MCF 10A (cell line): ENCODE measurements around the gene TCF23. TPM values are rescaled to one million over a fixed set of nuclear protein-coding genes. Genes with fewer than 3 reads are reported as not detected.
A peak's percentile ranks its signal among the peaks of the same experiment; 100 is the strongest.

Source experiments
- BruUV-seq: library from RNA; stranded (reverse); fragments of 400-500 nt; replicated peaks from 2 replicates; lab custom pipeline; 2021; lab: Mats Ljungman, UMichigan
- CTCF ChIA-PET: fragments of 300-600 bp; sonication (Branson Sonifier 250); formaldehyde crosslinking; extraction: SDS; loops from one replicate; lab custom pipeline; 2021; ENCODE audit warnings: antibody characterized with exemption, inconsistent platforms; lab: Yijun Ruan, JAX
- POLR2A ChIA-PET: fragments of 300-600, 350-650 bp; sonication (Branson Sonifier 250); formaldehyde crosslinking; extraction: SDS; loops from one replicate; lab custom pipeline; 2020; ENCODE audit warnings: antibody characterized with exemption, inconsistent platforms; lab: Yijun Ruan, JAX
- DNase-seq: peaks from one replicate; pipeline ENCODE4 v3.0.0-alpha.2; 2018; ENCODE audit not compliant: unreplicated experiment
- H3K27ac Mint-ChIP-seq: one replicate; pipeline ENCODE4 v1.8.0; 2022; ENCODE audit warnings: mild to moderate bottlenecking, low read depth, mixed read lengths; ENCODE audit not compliant: unreplicated experiment
- H3K27me3 Mint-ChIP-seq: one replicate; pipeline ENCODE4 v1.8.0; 2022; ENCODE audit warnings: mixed read lengths; ENCODE audit not compliant: insufficient read depth, unreplicated experiment
- H3K36me3 Mint-ChIP-seq: one replicate; pipeline ENCODE4 v1.8.0; 2022; ENCODE audit warnings: mild to moderate bottlenecking, moderate library complexity, mixed read lengths; ENCODE audit not compliant: insufficient read depth, unreplicated experiment
- H3K4me1 Mint-ChIP-seq: one replicate; pipeline ENCODE4 v1.8.0; 2022; ENCODE audit warnings: mixed read lengths; ENCODE audit not compliant: insufficient read depth, unreplicated experiment
- H3K4me3 Mint-ChIP-seq: one replicate; pipeline ENCODE4 v1.8.0; 2022; ENCODE audit warnings: mild to moderate bottlenecking, moderate library complexity, mixed read lengths; ENCODE audit not compliant: unreplicated experiment
- H3K9me3 Mint-ChIP-seq: one replicate; pipeline ENCODE4 v1.8.0; 2022; ENCODE audit warnings: mixed read lengths; ENCODE audit not compliant: unreplicated experiment
- intact Hi-C: fragments of 100-400 bp; cut with micrococcal nuclease; formaldehyde crosslinking; loops from 2 replicates; pipeline ENCODE4 v1.14.1; 2022
- total RNA-seq: library from RNA; stranded (reverse); gene quantifications from 2 replicates; pipeline ENCODE4 v1.2.3, GENCODE V29; 2022
- TF ChIP-seq, protein P1 (sequence below): fragments of 200-600 bp; IDR thresholded peaks from one replicate; pipeline ENCODE4 v1.8.0; 2022; ENCODE audit warnings: antibody characterized with exemption, mild to moderate bottlenecking; ENCODE audit not compliant: unreplicated experiment

The TCF23 gene
- total RNA-seq, 1 experiment from 2014 or later = not detected

DNA sequence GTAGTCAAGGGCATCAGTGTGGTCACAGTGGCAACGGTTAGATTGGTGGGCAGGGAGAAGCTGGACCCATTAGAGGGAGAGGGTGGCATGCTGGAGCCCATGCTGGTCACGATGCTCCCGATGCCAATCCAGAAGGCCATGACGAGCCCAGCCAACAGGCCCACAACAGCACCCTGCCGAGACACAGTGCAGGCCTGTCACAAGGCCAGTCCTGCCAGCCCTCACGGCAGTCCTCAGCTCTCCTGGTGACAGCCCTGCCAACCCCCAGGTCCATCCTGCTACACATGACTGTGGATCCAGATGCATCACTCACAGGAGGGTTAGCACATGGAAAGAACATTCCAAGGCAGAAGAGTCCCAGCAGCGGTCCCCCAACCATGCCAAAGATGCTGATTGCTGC lies 52.9 kb downstream of the TCF23 start:
- TF ChIP-seq, protein P1, sequence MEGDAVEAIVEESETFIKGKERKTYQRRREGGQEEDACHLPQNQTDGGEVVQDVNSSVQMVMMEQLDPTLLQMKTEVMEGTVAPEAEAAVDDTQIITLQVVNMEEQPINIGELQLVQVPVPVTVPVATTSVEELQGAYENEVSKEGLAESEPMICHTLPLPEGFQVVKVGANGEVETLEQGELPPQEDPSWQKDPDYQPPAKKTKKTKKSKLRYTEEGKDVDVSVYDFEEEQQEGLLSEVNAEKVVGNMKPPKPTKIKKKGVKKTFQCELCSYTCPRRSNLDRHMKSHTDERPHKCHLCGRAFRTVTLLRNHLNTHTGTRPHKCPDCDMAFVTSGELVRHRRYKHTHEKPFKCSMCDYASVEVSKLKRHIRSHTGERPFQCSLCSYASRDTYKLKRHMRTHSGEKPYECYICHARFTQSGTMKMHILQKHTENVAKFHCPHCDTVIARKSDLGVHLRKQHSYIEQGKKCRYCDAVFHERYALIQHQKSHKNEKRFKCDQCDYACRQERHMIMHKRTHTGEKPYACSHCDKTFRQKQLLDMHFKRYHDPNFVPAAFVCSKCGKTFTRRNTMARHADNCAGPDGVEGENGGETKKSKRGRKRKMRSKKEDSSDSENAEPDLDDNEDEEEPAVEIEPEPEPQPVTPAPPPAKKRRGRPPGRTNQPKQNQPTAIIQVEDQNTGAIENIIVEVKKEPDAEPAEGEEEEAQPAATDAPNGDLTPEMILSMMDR = no peak
- Mint-ChIP-seq H3K9me3 (no peaks in the 10 kb centered on the region), H3K27ac (no peak overlapping the region), H3K27me3 (no peaks in the 10 kb centered on the region), H3K4me3 (no peak overlapping the region), H3K36me3 (peaks cover 52% of the 10 kb centered on the region), H3K4me1 (no peaks in the 10 kb centered on the region)
- BruUV-seq = no TSS peak
- ChIA-PET POLR2A (no interaction called here), CTCF (interaction anchor here (1.0 to 2.1 kb wide), 2 partner anchors 10 to 78 kb away, joined by 3 to 5 read pairs; partner anchors contain the start of genes ATRAID and SLC5A6)
- intact Hi-C loops = no loop called here
- no peak for DNase-seq

DNA sequence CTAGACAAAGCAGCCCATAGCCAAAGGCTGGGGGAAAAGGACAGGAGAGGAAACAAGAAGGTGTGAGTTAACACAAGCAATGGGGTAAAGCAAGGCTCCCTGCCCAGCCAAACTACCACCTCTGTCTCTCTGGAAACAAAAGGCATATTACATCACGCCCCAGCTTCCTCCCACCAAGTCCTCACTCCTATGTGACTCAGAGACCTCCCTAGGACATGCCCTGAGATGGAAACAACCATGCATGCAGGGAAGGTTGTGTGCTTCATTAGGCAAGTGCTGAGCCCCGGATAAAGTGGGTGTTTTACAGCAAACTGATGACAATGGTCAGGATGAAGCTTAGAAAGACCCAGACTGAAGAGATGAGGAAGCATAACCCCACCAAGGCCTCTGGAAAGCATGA lies 54.0 kb downstream of the TCF23 start:
- Mint-ChIP-seq H3K36me3 (peaks cover 57% of the 10 kb centered on the region), H3K9me3 (no peaks in the 10 kb centered on the region), H3K4me3 (no peak overlapping the region), H3K27ac (no peak overlapping the region), H3K4me1 (peaks cover 4% of the 10 kb centered on the region), H3K27me3 (no peaks in the 10 kb centered on the region)
- no TSS peak for BruUV-seq
- ChIA-PET CTCF (interaction anchor here (2.1 kb wide), 1 partner anchor 9 kb away, joined by 5 read pairs; the partner anchor contains the start of genes ATRAID and SLC5A6), POLR2A (no interaction called here)
- TF ChIP-seq, protein P1 = no peak
- peak; percentile 27 for DNase-seq
- intact Hi-C loops = no loop called here

DNA sequence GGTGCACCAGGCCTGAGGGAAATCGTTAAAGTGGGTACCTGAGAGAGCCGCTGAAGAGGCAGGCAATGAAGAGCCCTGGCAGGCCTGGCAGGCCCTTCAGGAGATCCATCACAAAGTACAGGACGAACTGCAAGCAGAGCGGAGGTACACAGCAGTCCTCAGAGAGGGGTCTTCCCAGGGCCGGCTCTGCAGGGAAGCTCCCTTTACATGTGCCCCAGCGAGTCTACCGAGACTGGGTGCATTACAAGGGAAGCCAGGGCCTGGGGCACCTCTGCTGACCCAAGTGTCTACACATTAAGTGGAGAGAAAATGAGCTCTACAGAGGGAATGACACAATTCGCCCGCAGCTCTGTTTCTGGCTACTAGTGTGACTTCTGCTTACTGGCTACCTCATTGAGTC lies 54.9 kb downstream of the TCF23 start:
- Mint-ChIP-seq H3K9me3 (no peaks in the 10 kb centered on the region), H3K27ac (no peak overlapping the region), H3K36me3 (peaks cover 60% of the 10 kb centered on the region), H3K27me3 (no peaks in the 10 kb centered on the region), H3K4me3 (no peak overlapping the region), H3K4me1 (peaks cover 4% of the 10 kb centered on the region)
- no peak for DNase-seq
- POLR2A ChIA-PET = no interaction called here
- TF ChIP-seq, protein P1 = no peak
- no TSS peak for BruUV-seq
- intact Hi-C loops = no loop called here
- CTCF ChIA-PET = no interaction called here

DNA sequence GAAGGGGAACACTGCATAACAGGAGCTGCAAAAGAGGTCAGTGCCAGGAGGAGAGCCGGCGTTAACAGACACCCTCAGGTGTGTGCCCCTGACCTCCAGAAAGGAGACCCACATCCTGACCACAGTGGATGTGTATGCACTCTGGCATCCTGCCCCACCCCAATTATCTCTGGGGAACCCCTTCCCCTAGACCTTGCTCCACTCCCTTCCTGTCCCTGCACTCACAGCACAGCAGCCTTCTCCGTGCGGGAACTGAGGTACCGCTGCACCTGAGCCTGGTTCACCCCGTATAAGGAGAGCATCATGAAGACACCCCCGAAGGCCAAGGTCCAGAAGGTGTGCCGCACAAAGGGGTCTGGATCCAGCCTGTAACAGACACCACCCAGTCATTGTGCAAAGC lies 55.8 kb downstream of the TCF23 start:
- no peak overlapping the region for H3K4me3 Mint-ChIP-seq
- no TSS peak for BruUV-seq
- H3K27ac Mint-ChIP-seq = no peak overlapping the region
- peaks cover 58% of the 10 kb centered on the region for H3K36me3 Mint-ChIP-seq
- intact Hi-C loops = no loop called here
- ChIA-PET POLR2A (no interaction called here), CTCF (no interaction called here)
- H3K9me3 Mint-ChIP-seq = no peaks in the 10 kb centered on the region
- H3K27me3 Mint-ChIP-seq = no peaks in the 10 kb centered on the region
- no peak for DNase-seq
- H3K4me1 Mint-ChIP-seq = peaks cover 5% of the 10 kb centered on the region
- TF ChIP-seq, protein P1 = no peak
